ENCODE results near the gene HOMER2.

HOMER2 gene

GRCh38 chr15:82852941-82853561 lies 99.5 kb downstream of the HOMER2 start:
- TF ChIP-seq GATA3 (IDR thresholded peaks at IDR 0.05; ENCODE audit: low read depth, low read length) (no peak), GATA2 (IDR thresholded peaks at IDR 0.05; ENCODE audit: low read depth, low read length) (no peak)

- TF ChIP-seq GATA2 (IDR thresholded peaks at IDR 0.05; ENCODE audit: low read depth, low read length) (no peak), GATA3 (IDR thresholded peaks at IDR 0.05; ENCODE audit: low read depth, low read length) (no peak)
Observed at GRCh38 chr15:82851981-82852511, 100.5 kb downstream of the HOMER2 start.

DNA sequence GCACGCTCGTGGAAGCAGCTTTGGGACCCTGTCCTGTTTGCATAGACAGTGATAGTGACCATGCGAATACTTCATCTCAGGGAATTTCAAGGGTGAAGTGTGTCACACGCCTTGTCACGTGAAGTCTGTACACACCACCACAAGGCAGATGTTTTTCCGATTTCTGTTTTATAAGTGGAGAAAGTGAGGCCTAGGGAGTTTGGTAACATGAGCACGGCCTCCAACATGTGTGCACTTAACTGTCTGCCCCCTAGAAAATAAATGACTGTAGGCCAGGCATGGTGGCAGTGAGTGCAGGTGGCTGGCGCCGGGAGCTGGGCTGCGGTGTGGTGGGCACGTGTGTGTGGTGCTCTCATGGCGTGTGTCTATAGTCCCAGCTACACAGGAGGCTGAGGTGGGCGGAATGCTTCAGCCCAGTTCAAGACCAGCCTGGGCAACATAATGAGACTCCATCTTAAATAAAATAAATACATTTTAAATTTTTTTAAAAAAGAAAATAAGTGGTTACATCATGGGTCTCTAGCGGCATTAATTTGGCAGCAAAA lies 101.1 kb downstream of the HOMER2 start:
- no peak for TF ChIP-seq GATA3 (IDR thresholded peaks at IDR 0.05; ENCODE audit: low read depth, low read length)
- TF ChIP-seq GATA2 (IDR thresholded peaks at IDR 0.05; ENCODE audit: low read depth, low read length), result no peak

DNA sequence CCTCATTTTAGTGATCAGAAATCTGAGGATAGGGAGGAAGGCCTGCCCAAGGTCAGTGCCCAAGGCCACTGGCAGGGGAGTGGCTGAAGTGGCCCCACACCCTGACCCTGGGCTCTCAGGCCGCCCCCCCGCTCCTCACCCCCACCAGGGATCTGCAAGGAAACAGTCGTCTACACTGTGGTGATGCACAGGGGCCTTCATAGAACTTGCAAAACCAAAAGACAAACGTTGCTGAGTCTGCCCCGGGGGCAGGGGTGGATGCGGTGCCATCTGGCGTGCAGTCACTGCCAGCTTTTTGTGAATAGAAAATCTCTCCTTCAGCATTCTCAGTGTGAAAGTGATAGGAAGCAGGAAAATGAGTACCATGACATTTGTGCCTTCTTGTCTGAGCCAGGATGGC lies 101.8 kb downstream of the HOMER2 start:
- TF ChIP-seq GATA3 (IDR thresholded peaks at IDR 0.05; ENCODE audit: low read depth, low read length), result no peak
- no peak for TF ChIP-seq GATA2 (IDR thresholded peaks at IDR 0.05; ENCODE audit: low read depth, low read length)

- TF ChIP-seq GATA3 (IDR thresholded peaks at IDR 0.05; ENCODE audit: low read depth, low read length), result no peak
- no peak for TF ChIP-seq GATA2 (IDR thresholded peaks at IDR 0.05; ENCODE audit: low read depth, low read length)
Observed at GRCh38 chr15:82849556-82850512, 102.7 kb downstream of the HOMER2 start.

GRCh38 chr15:82848241-82848993 lies 104.1 kb downstream of the HOMER2 start:
- TF ChIP-seq GATA2 (IDR thresholded peaks at IDR 0.05; ENCODE audit: low read depth, low read length) (no peak), GATA3 (IDR thresholded peaks at IDR 0.05; ENCODE audit: low read depth, low read length) (no peak)

DNA sequence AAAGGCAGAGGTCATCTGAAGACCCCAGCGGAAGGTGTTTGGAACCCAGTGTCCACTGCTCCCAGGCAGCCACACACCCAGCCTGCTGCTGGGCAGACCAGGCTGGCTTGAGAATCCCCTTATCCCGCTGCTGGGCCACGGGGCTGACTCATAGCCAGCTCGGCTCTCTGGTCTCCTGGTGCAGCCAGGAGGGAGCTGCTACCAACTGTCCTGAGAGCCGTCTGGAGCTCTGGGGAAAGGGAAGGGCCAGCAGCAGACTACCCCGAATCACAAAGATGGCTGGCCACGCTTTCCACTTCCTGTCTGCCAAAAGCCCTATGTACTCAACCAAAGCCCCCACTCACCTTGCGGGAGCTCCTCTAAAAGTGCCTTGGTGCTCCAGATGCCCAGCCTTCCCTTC lies 104.8 kb downstream of the HOMER2 start:
- TF ChIP-seq GATA3 (IDR thresholded peaks at IDR 0.05; ENCODE audit: low read depth, low read length) (no peak), GATA2 (IDR thresholded peaks at IDR 0.05; ENCODE audit: low read depth, low read length) (no peak)

DNA sequence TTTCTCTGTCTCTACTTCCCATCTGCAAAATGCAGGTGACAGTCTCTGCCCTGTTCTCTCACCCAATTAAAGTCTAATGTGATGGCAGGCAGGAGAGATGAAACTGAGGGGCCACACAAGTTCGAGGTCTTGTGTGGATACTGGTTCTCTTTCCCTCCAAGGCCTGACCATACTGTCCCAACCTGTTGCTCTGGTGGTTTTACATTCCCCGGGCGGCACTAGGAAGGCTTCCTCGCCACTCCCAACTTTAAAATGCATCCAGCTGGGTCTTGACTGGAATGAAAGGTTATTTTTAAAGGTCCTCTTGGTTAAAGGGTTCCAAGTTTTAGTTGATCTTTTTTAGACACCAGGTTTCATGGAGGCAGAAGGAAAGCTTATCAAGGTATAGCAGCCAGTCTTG lies 105.9 kb downstream of the HOMER2 start:
- no peak for TF ChIP-seq GATA3 (IDR thresholded peaks at IDR 0.05; ENCODE audit: low read depth, low read length)
- TF ChIP-seq GATA2 (IDR thresholded peaks at IDR 0.05; ENCODE audit: low read depth, low read length), result no peak

- TF ChIP-seq GATA2 (IDR thresholded peaks at IDR 0.05; ENCODE audit: low read depth, low read length) (no peak), GATA3 (IDR thresholded peaks at IDR 0.05; ENCODE audit: low read depth, low read length) (no peak)
Observed at GRCh38 chr15:82845686-82846085, 106.8 kb downstream of the HOMER2 start.

GRCh38 chr15:82843566-82843965 lies 109.0 kb downstream of the HOMER2 start:
- TF ChIP-seq GATA3 (IDR thresholded peaks at IDR 0.05; ENCODE audit: low read depth, low read length) (no peak), GATA2 (IDR thresholded peaks at IDR 0.05; ENCODE audit: low read depth, low read length) (no peak)

DNA sequence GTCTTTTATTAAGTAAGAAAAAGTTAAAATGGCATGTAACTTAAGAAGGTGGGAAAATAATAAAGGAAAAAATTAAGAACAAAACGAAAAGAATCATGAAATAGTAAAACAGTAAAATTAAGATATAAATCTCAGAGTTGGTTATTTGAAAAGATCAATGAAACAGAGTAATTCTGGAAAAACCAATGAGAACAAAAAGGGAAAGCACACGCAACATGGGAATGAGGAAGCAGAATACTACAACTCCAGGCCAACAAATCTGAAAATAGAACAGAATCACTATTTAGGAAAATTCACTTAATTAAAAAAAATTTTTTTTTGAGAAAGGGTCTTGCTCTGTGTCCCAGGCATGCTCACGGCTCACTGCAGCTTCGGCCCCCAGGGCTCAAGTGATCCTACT lies 112.4 kb downstream of the HOMER2 start:
- TF ChIP-seq GATA2 (IDR thresholded peaks at IDR 0.05; ENCODE audit: low read depth, low read length) (no peak), GATA3 (IDR thresholded peaks at IDR 0.05; ENCODE audit: low read depth, low read length) (no peak)

GRCh38 chr15:82839136-82839535 lies 113.4 kb downstream of the HOMER2 start:
- TF ChIP-seq GATA3 (IDR thresholded peaks at IDR 0.05; ENCODE audit: low read depth, low read length), result no peak
- no peak for TF ChIP-seq GATA2 (IDR thresholded peaks at IDR 0.05; ENCODE audit: low read depth, low read length)

DNA sequence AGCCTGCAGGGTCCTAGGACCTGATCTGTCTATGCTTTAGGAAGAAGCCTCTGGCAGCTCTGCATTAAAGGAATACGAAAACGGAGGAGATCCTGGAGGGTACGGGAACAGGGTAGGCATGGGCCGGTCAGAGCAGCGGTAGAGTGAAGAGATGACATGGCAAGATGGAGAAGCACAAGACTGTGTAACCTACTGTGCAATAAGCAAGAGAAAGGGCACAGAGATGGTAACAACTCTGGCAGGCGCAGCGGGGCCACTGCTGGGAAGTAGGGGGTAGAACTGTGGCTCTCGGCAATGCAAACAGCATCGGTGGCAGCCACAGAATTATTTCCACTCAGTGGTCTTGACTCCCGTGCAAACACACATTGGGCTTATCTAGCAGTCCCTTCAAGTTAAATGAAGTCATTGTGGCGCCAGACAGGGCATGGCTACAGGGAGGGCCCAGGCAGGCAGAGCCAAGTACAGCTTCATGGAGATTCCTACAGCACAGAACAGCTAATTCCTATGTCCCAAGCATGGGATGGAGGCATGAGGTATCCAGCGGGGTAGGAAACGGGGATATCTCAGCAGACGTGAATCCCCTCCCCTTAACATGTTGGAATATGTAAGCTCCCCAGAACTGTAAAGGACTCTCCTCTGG lies 114.3 kb downstream of the HOMER2 start:
- no peak for TF ChIP-seq GATA2 (IDR thresholded peaks at IDR 0.05; ENCODE audit: low read depth, low read length)
- no peak for TF ChIP-seq GATA3 (IDR thresholded peaks at IDR 0.05; ENCODE audit: low read depth, low read length)
